CD14-positive monocyte (primary cell): ENCODE results near the gene SULT2B1. TPM values are rescaled to one million over a fixed set of nuclear protein-coding genes. Genes with fewer than 3 reads are reported as not detected.

Source experiments
- DNase-seq, 3 donors: peaks; one replicate each; pipeline ENCODE4 v3.0.0-alpha.2; 2011 to 2022
- H2AFZ ChIP-seq: 2 replicates; pipeline ENCODE4 v1.6.0; 2012; ENCODE audit warnings: mild to moderate bottlenecking, low read depth, low read length, inconsistent platforms; ENCODE audit not compliant: insufficient read depth, poor library complexity, severe bottlenecking
- H3K27ac ChIP-seq, 2 donors: 1 replicate in 1 of 2; 2 replicates in 1 of 2; pipeline ENCODE4 v1.5.1; 2012 to 2013; ENCODE audit warnings: low read length in 2 of 2, control low read depth in 1 of 2, inconsistent platforms in 1 of 2, low read depth in 1 of 2, mild to moderate bottlenecking in 1 of 2
- H3K27me3 ChIP-seq, 2 donors: one replicate each; pipeline versions ENCODE4 v1.6.0 to v1.6.1; 2011 to 2013; ENCODE audit warnings: low read length in 2 of 2; ENCODE audit not compliant: control insufficient read depth in 2 of 2, insufficient read depth in 2 of 2
- H3K36me3 ChIP-seq, 2 donors: replicated peaks in 1 of 2; 1 replicate in 1 of 2; 2 replicates in 1 of 2; pipeline versions ENCODE4 v1.5.1 to v1.6.1; 2012 to 2013; ENCODE audit warnings: low read length in 2 of 2, control low read depth in 1 of 2, inconsistent platforms in 1 of 2, mild to moderate bottlenecking in 1 of 2; ENCODE audit not compliant: insufficient read depth in 2 of 2, control insufficient read depth in 1 of 2
- H3K4me1 ChIP-seq, 2 donors: 1 replicate in 1 of 2; 2 replicates in 1 of 2; pipeline versions ENCODE4 v1.5.1 to v1.6.1; 2012 to 2013; ENCODE audit warnings: low read length in 2 of 2, control low read depth in 1 of 2, inconsistent platforms in 1 of 2, mild to moderate bottlenecking in 1 of 2, moderate library complexity in 1 of 2; ENCODE audit not compliant: insufficient read depth in 2 of 2, control insufficient read depth in 1 of 2
- H3K4me2 ChIP-seq: replicated peaks from 2 replicates; pipeline ENCODE3; 2012; ENCODE audit warnings: low read length, moderate library complexity, mild to moderate bottlenecking; ENCODE audit not compliant: poor library complexity, severe bottlenecking; ENCODE audit errors: extremely low read depth
- H3K4me3 ChIP-seq, 3 experiments: fragments of 200-600 bp in 1 of 3; sonication (generic) in 1 of 3; replicated peaks in 1 of 3; 1 replicate in 2 of 3; 2 replicates in 1 of 3; pipeline ENCODE4 v1.5.1; 2011 to 2013; ENCODE audit warnings: low read length in 3 of 3, mild to moderate bottlenecking in 3 of 3, control low read depth in 2 of 3, low read depth in 2 of 3, inconsistent platforms in 1 of 3, moderate library complexity in 1 of 3
- H3K79me2 ChIP-seq: 2 replicates; pipeline ENCODE4 v1.6.0; 2012; ENCODE audit warnings: mild to moderate bottlenecking, control low read depth, inconsistent platforms, low read length, moderate library complexity; ENCODE audit not compliant: insufficient read depth
- H3K9ac ChIP-seq: 2 replicates; pipeline ENCODE4 v1.6.0; 2017; ENCODE audit warnings: low read length, mild to moderate bottlenecking; ENCODE audit not compliant: insufficient read depth, poor library complexity, severe bottlenecking
- H3K9me3 ChIP-seq, 2 donors: replicated peaks in 1 of 2; 1 replicate in 1 of 2; 2 replicates in 1 of 2; pipeline versions ENCODE4 v1.5.1 to v1.6.1; 2012 to 2013; ENCODE audit warnings: low read length in 2 of 2, control low read depth in 1 of 2; ENCODE audit not compliant: control insufficient read depth in 1 of 2, insufficient read depth in 1 of 2
- H4K20me1 ChIP-seq: 2 replicates; pipeline ENCODE4 v1.6.0; 2012; ENCODE audit warnings: mild to moderate bottlenecking, low read length, control low read depth, moderate library complexity; ENCODE audit not compliant: insufficient read depth
- H3K27ac Mint-ChIP-seq, 7 donors: one replicate each; pipeline ENCODE4 v1.8.0; 2020; ENCODE audit warnings: mild to moderate bottlenecking in 7 of 7, mixed read lengths in 7 of 7, moderate library complexity in 6 of 7, inconsistent platforms in 2 of 7
- H3K27me3 Mint-ChIP-seq, 3 donors: one replicate each; pipeline ENCODE4 v1.8.0; 2021 to 2022; ENCODE audit warnings: low read depth in 3 of 3, mild to moderate bottlenecking in 3 of 3, mixed read lengths in 3 of 3, moderate library complexity in 3 of 3, inconsistent platforms in 1 of 3
- H3K36me3 Mint-ChIP-seq, 2 donors: one replicate each; pipeline ENCODE4 v1.8.0; 2020; ENCODE audit warnings: mixed read lengths in 2 of 2, inconsistent platforms in 1 of 2, mild to moderate bottlenecking in 1 of 2
- H3K4me1 Mint-ChIP-seq: one replicate; pipeline ENCODE4 v1.8.0; 2020; ENCODE audit warnings: mild to moderate bottlenecking, mixed read lengths
- H3K4me3 Mint-ChIP-seq, 2 donors: one replicate each; pipeline ENCODE4 v1.8.0; 2020; ENCODE audit warnings: mild to moderate bottlenecking in 2 of 2, mixed read lengths in 2 of 2, moderate library complexity in 1 of 2
- H3K9me3 Mint-ChIP-seq, 7 donors: one replicate each; pipeline ENCODE4 v1.8.0; 2020 to 2022; ENCODE audit warnings: mixed read lengths in 7 of 7, mild to moderate bottlenecking in 6 of 7, moderate library complexity in 6 of 7, inconsistent platforms in 2 of 7
- WGBS: methylation state at CpG from one replicate; pipeline ENCODE4 v1.1.5; 2013; ENCODE audit warnings: missing lambda C conversion rate; ENCODE audit not compliant: insufficient coverage; 5-methylcytosine and 5-hydroxymethylcytosine counted together
- intact Hi-C, 2 donors: fragments of 100-400 bp; cut with micrococcal nuclease; formaldehyde crosslinking; loops; one replicate each; pipeline versions ENCODE4 v1.15.0 to v1.15.1; 2023
- polyA plus RNA-seq, 3 donors: library from polyadenylated mRNA; depleted of rRNA in 1 of 3; unstranded in 2 of 3; stranded (reverse) in 1 of 3; fragments of 300-500 nt in 2 of 3; fragments of >200 nt in 1 of 3; fragmentation: Illumina TruSeq in 2 of 3; gene quantifications; 1 replicate in 2 of 3; 2 replicates in 1 of 3; pipeline ENCODE4 v1.2.3, GENCODE V29; 2012 to 2021
- TF ChIP-seq, protein P1 (sequence below): fragments of 200-600 bp; IDR thresholded peaks from one replicate; pipeline ENCODE4 v1.8.0; 2022; ENCODE audit warnings: antibody characterized with exemption, mild to moderate bottlenecking

Gene SULT2B1
- polyA plus RNA-seq, 3 donors, result 0.09 to 0.40 TPM; not detected in 1

DNA sequence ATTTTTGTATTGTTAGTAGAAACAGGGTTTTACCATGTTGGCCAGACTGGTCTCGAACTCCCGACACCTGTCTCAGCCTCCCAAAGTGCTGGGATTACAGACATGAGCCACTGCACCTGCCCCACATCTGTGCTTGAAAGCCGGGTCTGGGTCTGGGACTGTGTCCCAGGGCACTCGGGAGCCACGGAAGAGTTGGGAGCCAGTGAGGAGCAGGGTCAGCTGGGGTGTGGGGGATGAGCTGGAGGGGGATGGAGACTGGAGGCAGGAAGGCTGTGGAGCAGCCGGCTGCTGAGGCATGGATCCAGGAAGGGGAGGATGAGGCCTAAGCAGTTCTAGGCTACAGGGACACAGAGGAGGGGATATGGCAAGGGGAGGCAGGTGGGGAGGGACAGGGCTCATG, 43.9 kb downstream of the SULT2B1 start:
- Histone ChIP-seq H3K4me3 (no peak overlapping the region), H3K4me1 (no peaks in the 10 kb centered on the region), H3K27me3 (no peaks in the 10 kb centered on the region), H3K27ac (no peak overlapping the region), H2AFZ (no peak overlapping the region), H3K9me3 (no peaks in the 10 kb centered on the region), H3K79me2 (no peaks in the 10 kb centered on the region), H4K20me1 (no peaks in the 10 kb centered on the region), H3K9ac (no peak overlapping the region), H3K36me3 (no peaks in the 10 kb centered on the region), H3K4me2 (no peak overlapping the region)
- H3K27me3 Mint-ChIP-seq, result peaks cover 6 to 9% (median 8%) of the 10 kb centered on the region in 3 donors
- peaks cover 0 to 2% (median 0%) of the 10 kb centered on the region in 7 donors for H3K9me3 Mint-ChIP-seq
- H3K4me3 Mint-ChIP-seq, result no peak overlapping the region
- no peaks in the 10 kb centered on the region for H3K4me1 Mint-ChIP-seq
- DNase-seq, result no peak
- WGBS, result 96% methylated on average over 6 of the region's 6 CpGs
- intact Hi-C loops, result no loop called here
- TF ChIP-seq, protein P1, sequence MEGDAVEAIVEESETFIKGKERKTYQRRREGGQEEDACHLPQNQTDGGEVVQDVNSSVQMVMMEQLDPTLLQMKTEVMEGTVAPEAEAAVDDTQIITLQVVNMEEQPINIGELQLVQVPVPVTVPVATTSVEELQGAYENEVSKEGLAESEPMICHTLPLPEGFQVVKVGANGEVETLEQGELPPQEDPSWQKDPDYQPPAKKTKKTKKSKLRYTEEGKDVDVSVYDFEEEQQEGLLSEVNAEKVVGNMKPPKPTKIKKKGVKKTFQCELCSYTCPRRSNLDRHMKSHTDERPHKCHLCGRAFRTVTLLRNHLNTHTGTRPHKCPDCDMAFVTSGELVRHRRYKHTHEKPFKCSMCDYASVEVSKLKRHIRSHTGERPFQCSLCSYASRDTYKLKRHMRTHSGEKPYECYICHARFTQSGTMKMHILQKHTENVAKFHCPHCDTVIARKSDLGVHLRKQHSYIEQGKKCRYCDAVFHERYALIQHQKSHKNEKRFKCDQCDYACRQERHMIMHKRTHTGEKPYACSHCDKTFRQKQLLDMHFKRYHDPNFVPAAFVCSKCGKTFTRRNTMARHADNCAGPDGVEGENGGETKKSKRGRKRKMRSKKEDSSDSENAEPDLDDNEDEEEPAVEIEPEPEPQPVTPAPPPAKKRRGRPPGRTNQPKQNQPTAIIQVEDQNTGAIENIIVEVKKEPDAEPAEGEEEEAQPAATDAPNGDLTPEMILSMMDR, result no peak
- no peak overlapping the region for H3K27ac Mint-ChIP-seq
- H3K36me3 Mint-ChIP-seq, result no peaks in the 10 kb centered on the region

DNA sequence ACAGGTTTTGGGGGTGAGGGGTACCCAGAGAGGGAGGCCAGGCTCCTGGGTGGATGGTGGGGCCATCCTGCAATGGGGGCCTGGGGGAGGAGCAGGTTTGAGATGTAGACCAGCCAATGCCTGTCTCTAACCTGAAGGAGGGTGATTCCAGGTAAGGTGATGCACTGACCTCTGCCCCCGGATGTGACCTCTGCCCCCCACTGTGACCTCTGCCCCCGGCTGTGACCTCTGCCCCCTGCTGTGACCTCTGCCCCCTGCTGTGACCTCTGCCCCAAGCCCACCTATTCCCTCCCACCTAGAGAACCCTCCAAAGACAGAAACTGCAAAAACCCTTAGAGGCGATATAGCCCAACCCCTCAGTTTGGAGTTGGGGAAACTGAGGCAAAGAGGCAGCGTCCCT, 44.3 kb downstream of the SULT2B1 start:
- Histone ChIP-seq H3K79me2 (no peaks in the 10 kb centered on the region), H2AFZ (no peak overlapping the region), H3K4me2 (no peak overlapping the region), H3K4me1 (no peaks in the 10 kb centered on the region), H3K9me3 (no peaks in the 10 kb centered on the region), H3K36me3 (no peaks in the 10 kb centered on the region), H3K4me3 (no peak overlapping the region), H4K20me1 (no peaks in the 10 kb centered on the region), H3K27me3 (no peaks in the 10 kb centered on the region), H3K27ac (no peak overlapping the region), H3K9ac (no peak overlapping the region)
- no peak overlapping the region for H3K27ac Mint-ChIP-seq
- 90% methylated on average over 2 of the region's 4 CpGs for WGBS
- H3K36me3 Mint-ChIP-seq, result no peaks in the 10 kb centered on the region
- peaks cover 6 to 8% (median 8%) of the 10 kb centered on the region in 3 donors for H3K27me3 Mint-ChIP-seq
- peaks cover 0 to 2% (median 0%) of the 10 kb centered on the region in 7 donors for H3K9me3 Mint-ChIP-seq
- TF ChIP-seq, protein P1, result no peak
- H3K4me1 Mint-ChIP-seq, result no peaks in the 10 kb centered on the region
- no peak for DNase-seq
- intact Hi-C loops, result no loop called here
- H3K4me3 Mint-ChIP-seq, result no peak overlapping the region
